ENCODE results near the gene PTPRK. TPM values are rescaled to one million over a fixed set of nuclear protein-coding genes. Genes with fewer than 3 reads are reported as not detected.

Gene PTPRK
- total RNA-seq, 1 experiment from 2014 or later, result 265 TPM

GRCh38 chr6:128209771-128210170, 310.6 kb downstream of the PTPRK start:
- CTCF ChIA-PET, result interaction anchor here (0.9 kb wide), 1 partner anchor 87 kb away, joined by 3 read pairs; no protein-coding TSS in a partner anchor
- H3K9me3 Mint-ChIP-seq (ENCODE audit: low read depth, unreplicated experiment), result peaks cover 3% of the 10 kb centered on the region
- H3K27me3 Mint-ChIP-seq (ENCODE audit: unreplicated experiment), result no peaks in the 10 kb centered on the region
- H3K4me1 Mint-ChIP-seq (ENCODE audit: low read depth, unreplicated experiment), result peaks cover 66% of the 10 kb centered on the region
- intact Hi-C loops (cut with micrococcal nuclease; ENCODE audit: unreplicated experiment), result no loop called here
- TF ChIP-seq CTCF (IDR thresholded peaks at IDR 0.05; ENCODE audit: unreplicated experiment), result no peak
- BruUV-seq (replicated peaks), result no TSS peak
- peak overlapping the region; percentile 4 for H3K4me3 Mint-ChIP-seq (ENCODE audit: low read depth, unreplicated experiment)
- H3K36me3 Mint-ChIP-seq (ENCODE audit: insufficient read depth, unreplicated experiment), result peaks cover 19% of the 10 kb centered on the region
- H3K27ac Mint-ChIP-seq (ENCODE audit: unreplicated experiment), result peak overlapping the region; percentile 47
- peak; percentile 45 for DNase-seq

GRCh38 chr6:128208851-128209580, 311.4 kb downstream of the PTPRK start:
- Mint-ChIP-seq H3K9me3 (ENCODE audit: low read depth, unreplicated experiment) (peaks cover 6% of the 10 kb centered on the region), H3K4me1 (ENCODE audit: low read depth, unreplicated experiment) (peaks cover 70% of the 10 kb centered on the region), H3K27ac (ENCODE audit: unreplicated experiment) (peak overlapping the region; percentile 47), H3K27me3 (ENCODE audit: unreplicated experiment) (no peaks in the 10 kb centered on the region), H3K4me3 (ENCODE audit: low read depth, unreplicated experiment) (peak overlapping the region; percentile 4), H3K36me3 (ENCODE audit: insufficient read depth, unreplicated experiment) (peaks cover 24% of the 10 kb centered on the region)
- CTCF ChIA-PET, result interaction anchor here (0.9 kb wide), 1 partner anchor 87 kb away, joined by 3 read pairs; no protein-coding TSS in a partner anchor
- BruUV-seq (replicated peaks), result no TSS peak
- intact Hi-C loops (cut with micrococcal nuclease; ENCODE audit: unreplicated experiment), result no loop called here
- TF ChIP-seq CTCF (IDR thresholded peaks at IDR 0.05; ENCODE audit: unreplicated experiment), result no peak
- DNase-seq, result no peak

GRCh38 chr6:128208078-128208477, 312.3 kb downstream of the PTPRK start:
- Mint-ChIP-seq H3K36me3 (ENCODE audit: insufficient read depth, unreplicated experiment) (peaks cover 26% of the 10 kb centered on the region), H3K27ac (ENCODE audit: unreplicated experiment) (peak overlapping the region; percentile 47), H3K4me3 (ENCODE audit: low read depth, unreplicated experiment) (no peak overlapping the region), H3K9me3 (ENCODE audit: low read depth, unreplicated experiment) (peaks cover 6% of the 10 kb centered on the region), H3K4me1 (ENCODE audit: low read depth, unreplicated experiment) (peaks cover 71% of the 10 kb centered on the region), H3K27me3 (ENCODE audit: unreplicated experiment) (no peaks in the 10 kb centered on the region)
- CTCF ChIA-PET, result no interaction called here
- intact Hi-C loops (cut with micrococcal nuclease; ENCODE audit: unreplicated experiment), result no loop called here
- no peak for DNase-seq
- no peak for TF ChIP-seq CTCF (IDR thresholded peaks at IDR 0.05; ENCODE audit: unreplicated experiment)
- BruUV-seq (replicated peaks), result no TSS peak

- CTCF ChIA-PET, result no interaction called here
- peaks cover 68% of the 10 kb centered on the region for H3K4me1 Mint-ChIP-seq (ENCODE audit: low read depth, unreplicated experiment)
- no peaks in the 10 kb centered on the region for H3K27me3 Mint-ChIP-seq (ENCODE audit: unreplicated experiment)
- H3K36me3 Mint-ChIP-seq (ENCODE audit: insufficient read depth, unreplicated experiment), result peaks cover 26% of the 10 kb centered on the region
- TF ChIP-seq CTCF (IDR thresholded peaks at IDR 0.05; ENCODE audit: unreplicated experiment), result no peak
- DNase-seq, result no peak
- H3K9me3 Mint-ChIP-seq (ENCODE audit: low read depth, unreplicated experiment), result peaks cover 6% of the 10 kb centered on the region
- intact Hi-C loops (cut with micrococcal nuclease; ENCODE audit: unreplicated experiment), result no loop called here
- H3K27ac Mint-ChIP-seq (ENCODE audit: unreplicated experiment), result no peak overlapping the region
- no TSS peak for BruUV-seq (replicated peaks)
- H3K4me3 Mint-ChIP-seq (ENCODE audit: low read depth, unreplicated experiment), result no peak overlapping the region
Measured at GRCh38 chr6:128206610-128207426, 313.6 kb downstream of the PTPRK start.
